ENCODE data around the gene EMC1. TPM values are rescaled to one million over a fixed set of nuclear protein-coding genes. Genes with fewer than 3 reads are reported as not detected.
A peak's percentile ranks its signal among the peaks of the same experiment; 100 is the strongest.

EMC1 gene
- total and polyA plus RNA-seq, 7 donors = 1.2 to 46.5 (median 19.6) TPM

DNA sequence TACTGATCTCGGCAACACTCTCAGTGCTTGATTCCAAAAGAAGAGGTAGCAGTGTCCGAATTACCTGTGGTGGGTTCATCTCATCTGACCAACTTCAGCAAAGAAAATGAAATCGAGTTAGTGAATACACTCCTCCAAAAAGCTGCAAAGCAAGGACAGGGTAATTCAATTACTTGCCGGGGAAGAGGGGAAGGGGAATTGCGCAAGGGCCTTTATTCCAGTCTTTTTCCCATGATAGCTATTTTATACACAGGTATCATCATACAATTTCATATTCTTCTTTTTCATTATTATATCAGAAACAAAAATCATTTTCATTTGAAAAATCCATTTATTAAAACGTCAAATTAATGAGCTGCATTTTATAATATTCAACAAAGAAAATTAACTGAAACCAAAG, 84.2 kb downstream of the EMC1 start:
- Histone ChIP-seq H3K4me3 (no peak overlapping the region), H3K36me3 (peaks cover 51 to 100% (median 74%) of the 10 kb centered on the region in 4 donors), H3K9me3 (no peaks in the 10 kb centered on the region), H3K27ac (no peak overlapping the region), H3K27me3 (no peaks in the 10 kb centered on the region), H3K4me1 (peaks cover 5 to 39% (median 22%) of the 10 kb centered on the region in 4 donors)
- TF ChIP-seq POLR2AphosphoS5 (IDR thresholded peaks at IDR 0.05) (no peak), EP300 (IDR thresholded peaks at IDR 0.05) (no peak), POLR2A (IDR thresholded peaks at IDR 0.05) (no peak)
- TF ChIP-seq, protein P1, sequence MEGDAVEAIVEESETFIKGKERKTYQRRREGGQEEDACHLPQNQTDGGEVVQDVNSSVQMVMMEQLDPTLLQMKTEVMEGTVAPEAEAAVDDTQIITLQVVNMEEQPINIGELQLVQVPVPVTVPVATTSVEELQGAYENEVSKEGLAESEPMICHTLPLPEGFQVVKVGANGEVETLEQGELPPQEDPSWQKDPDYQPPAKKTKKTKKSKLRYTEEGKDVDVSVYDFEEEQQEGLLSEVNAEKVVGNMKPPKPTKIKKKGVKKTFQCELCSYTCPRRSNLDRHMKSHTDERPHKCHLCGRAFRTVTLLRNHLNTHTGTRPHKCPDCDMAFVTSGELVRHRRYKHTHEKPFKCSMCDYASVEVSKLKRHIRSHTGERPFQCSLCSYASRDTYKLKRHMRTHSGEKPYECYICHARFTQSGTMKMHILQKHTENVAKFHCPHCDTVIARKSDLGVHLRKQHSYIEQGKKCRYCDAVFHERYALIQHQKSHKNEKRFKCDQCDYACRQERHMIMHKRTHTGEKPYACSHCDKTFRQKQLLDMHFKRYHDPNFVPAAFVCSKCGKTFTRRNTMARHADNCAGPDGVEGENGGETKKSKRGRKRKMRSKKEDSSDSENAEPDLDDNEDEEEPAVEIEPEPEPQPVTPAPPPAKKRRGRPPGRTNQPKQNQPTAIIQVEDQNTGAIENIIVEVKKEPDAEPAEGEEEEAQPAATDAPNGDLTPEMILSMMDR (IDR thresholded peaks at IDR 0.05) = no peak
- intact Hi-C loops (cut with DNase I) = no loop called here
- no peak for DNase-seq
- WGBS, 2 donors = 96% methylated on average over 6 of the region's 6 CpGs

DNA sequence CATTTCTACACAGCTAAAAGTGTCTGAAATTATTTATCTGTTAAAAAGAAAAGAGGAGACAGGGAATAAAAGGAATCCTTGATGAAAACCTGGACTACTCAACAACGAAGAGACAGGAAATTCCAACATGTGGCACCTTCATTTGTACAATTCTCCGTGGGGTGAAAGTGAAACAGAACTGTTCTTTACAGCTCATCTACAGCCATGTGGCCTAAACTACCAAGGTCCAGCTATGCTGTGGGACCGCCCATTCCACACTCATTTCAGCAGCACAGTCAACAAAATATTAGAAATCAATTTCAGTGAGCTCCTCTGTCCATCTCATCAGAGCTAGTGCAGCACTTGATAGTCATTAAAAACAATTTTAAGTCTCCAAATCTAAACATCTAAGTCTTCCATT, 85.3 kb downstream of the EMC1 start:
- Histone ChIP-seq H3K4me3 (no peak overlapping the region), H3K4me1 (peaks cover 5 to 39% (median 22%) of the 10 kb centered on the region in 4 donors), H3K36me3 (peaks cover 49 to 100% (median 74%) of the 10 kb centered on the region in 4 donors), H3K27ac (peak overlapping the region in 2 of 4 donors; percentile 8 to 43), H3K9me3 (no peaks in the 10 kb centered on the region), H3K27me3 (no peaks in the 10 kb centered on the region)
- 29 to 62% methylated on average over 3 of the region's 3 CpGs for WGBS, 2 donors
- no peak for DNase-seq
- intact Hi-C loops (cut with DNase I) = no loop called here
- TF ChIP-seq POLR2AphosphoS5 (IDR thresholded peaks at IDR 0.05) (no peak), POLR2A (IDR thresholded peaks at IDR 0.05) (no peak), EP300 (IDR thresholded peaks at IDR 0.05) (no peak)
- TF ChIP-seq, protein P1 (IDR thresholded peaks at IDR 0.05) = no peak

Other genes starting within 250 kb of the EMC1 start
- gene UBR4, start 41.3 kb downstream of the EMC1 start, total RNA-seq = 100 to 1,000 TPM in 1 of 4 donors, 10 to 100 TPM in 3; 64.3 to 215 (median 85.5) TPM
- 100 to 1,000 TPM in 1 of 3 donors, 10 to 100 TPM in 2; 32.4 to 120 (median 42.0) TPM for gene UBR4, start 41.3 kb downstream of the EMC1 start, polyA plus RNA-seq
- gene MRTO4, start 281 bp upstream of the EMC1 start, total RNA-seq = 10 to 100 TPM; 10.8 to 21.3 (median 15.3) TPM
- gene MRTO4, start 281 bp upstream of the EMC1 start, polyA plus RNA-seq = 10 to 100 TPM; 10.8 to 44.1 (median 13.2) TPM
- 1 to 10 TPM in 3 of 4 donors, under 1 TPM in 1; 0.71 to 1.9 (median 1.5) TPM for gene AKR7A3, start 37.2 kb upstream of the EMC1 start, total RNA-seq
- 100 to 1,000 TPM in 1 of 3 donors, 10 to 100 TPM in 2; 72.1 to 110 (median 78.3) TPM for gene AKR7A3, start 37.2 kb upstream of the EMC1 start, polyA plus RNA-seq
- 100 to 1,000 TPM in 1 of 4 donors, 10 to 100 TPM in 3; 55.8 to 110 (median 77.2) TPM for gene AKR7A2, start 60.6 kb upstream of the EMC1 start, total RNA-seq
- 10 to 100 TPM; 64.2 to 99.6 (median 84.1) TPM for gene AKR7A2, start 60.6 kb upstream of the EMC1 start, polyA plus RNA-seq
- 10 to 100 TPM in 1 of 4 donors, 1 to 10 TPM in 3; 7.5 to 15.2 (median 8.8) TPM for gene SLC66A1, start 60.8 kb upstream of the EMC1 start, total RNA-seq
- 10 to 100 TPM in 1 of 3 donors, 1 to 10 TPM in 2; 5.1 to 16.0 (median 7.2) TPM for gene SLC66A1, start 60.8 kb upstream of the EMC1 start, polyA plus RNA-seq
- 100 to 1,000 TPM; 128 to 214 (median 145) TPM for gene CAPZB, start 234.0 kb upstream of the EMC1 start, total RNA-seq
- 100 to 1,000 TPM; 372 to 454 (median 393) TPM for gene CAPZB, start 234.0 kb upstream of the EMC1 start, polyA plus RNA-seq